GM18951 (cell line): ENCODE measurements around the gene OPN3.

Source experiments
- POLR2A ChIP-seq: IDR thresholded peaks from 4 replicates; pipeline ENCODE4 v1.6.1; 2011; ENCODE audit warnings: mild to moderate bottlenecking; ENCODE audit not compliant: insufficient read length, insufficient read depth; ENCODE audit errors: extremely low read depth
- in situ Hi-C: fragments of 300-500 bp; cut with MboI; formaldehyde crosslinking; loops from one replicate; pipeline ENCODE4 v1.12.0; 2022; ENCODE audit warnings: low sequenced_read_pairs, mixed read lengths, inconsistent platforms; ENCODE audit not compliant: unreplicated experiment

The OPN3 gene

DNA sequence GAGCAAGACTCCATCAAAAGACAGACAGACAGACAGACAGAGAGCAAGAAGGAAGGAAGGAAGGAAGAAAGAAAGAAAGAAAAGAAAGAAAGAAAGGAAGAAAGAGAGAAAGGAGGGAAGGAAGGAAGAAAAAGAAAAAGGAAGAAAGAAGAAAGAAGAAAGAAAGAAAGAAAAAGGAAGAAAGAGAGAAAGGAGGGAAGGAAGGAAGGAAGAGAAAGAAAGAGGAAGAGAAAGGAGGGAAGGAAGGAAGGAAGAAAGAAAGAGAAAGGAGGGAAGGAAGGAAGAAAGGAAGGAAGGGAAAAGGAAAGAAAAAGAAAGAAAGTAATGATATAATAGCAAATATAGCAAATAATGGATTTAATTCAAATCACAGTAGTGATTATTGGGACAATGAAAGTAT lies 32.7 kb downstream of the OPN3 start:
- in situ Hi-C loops, result loop anchor here (25.0 kb wide), 1 partner anchor 405 kb away; no protein-coding TSS in a partner anchor
- TF ChIP-seq POLR2A, result no peak

- TF ChIP-seq POLR2A, result no peak
- in situ Hi-C loops, result loop anchor here (25.0 kb wide), 1 partner anchor 406 kb away; no protein-coding TSS in a partner anchor
Measured at GRCh38 chr1:241606544-241606943, 33.6 kb downstream of the OPN3 start.

DNA sequence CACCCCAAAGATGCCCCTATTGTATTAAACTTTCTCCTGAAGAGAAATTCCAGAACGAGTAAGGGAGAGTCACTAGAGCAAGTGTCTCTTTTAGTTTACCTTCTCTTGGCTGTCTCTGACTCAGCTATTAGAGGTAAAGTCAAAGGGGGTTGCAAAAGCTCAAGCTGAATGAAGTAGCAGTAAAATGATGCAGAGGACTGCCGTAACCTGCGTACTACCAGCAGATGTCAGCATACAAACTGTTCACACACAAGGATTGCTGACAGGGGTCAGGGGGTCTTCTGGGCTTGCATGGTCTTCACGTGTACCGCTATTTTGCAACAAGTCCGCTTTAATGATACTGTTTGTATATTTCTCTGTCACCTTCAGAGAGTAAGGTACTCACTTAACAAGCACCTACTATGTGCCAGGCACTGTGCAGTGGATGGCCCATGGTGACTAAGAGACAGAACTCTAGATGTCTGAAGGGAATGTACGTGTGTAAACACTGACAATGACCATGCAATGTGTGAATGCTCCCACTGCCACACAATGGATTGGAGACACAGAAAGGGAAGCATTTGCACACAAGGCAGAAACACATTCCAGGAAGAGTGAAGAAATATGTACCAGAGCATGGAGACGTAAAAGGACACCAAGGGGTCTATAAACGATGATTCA lies 34.9 kb downstream of the OPN3 start:
- TF ChIP-seq POLR2A, result no peak
- in situ Hi-C loops, result loop anchor here (25.0 kb wide), 1 partner anchor 407 kb away; no protein-coding TSS in a partner anchor

DNA sequence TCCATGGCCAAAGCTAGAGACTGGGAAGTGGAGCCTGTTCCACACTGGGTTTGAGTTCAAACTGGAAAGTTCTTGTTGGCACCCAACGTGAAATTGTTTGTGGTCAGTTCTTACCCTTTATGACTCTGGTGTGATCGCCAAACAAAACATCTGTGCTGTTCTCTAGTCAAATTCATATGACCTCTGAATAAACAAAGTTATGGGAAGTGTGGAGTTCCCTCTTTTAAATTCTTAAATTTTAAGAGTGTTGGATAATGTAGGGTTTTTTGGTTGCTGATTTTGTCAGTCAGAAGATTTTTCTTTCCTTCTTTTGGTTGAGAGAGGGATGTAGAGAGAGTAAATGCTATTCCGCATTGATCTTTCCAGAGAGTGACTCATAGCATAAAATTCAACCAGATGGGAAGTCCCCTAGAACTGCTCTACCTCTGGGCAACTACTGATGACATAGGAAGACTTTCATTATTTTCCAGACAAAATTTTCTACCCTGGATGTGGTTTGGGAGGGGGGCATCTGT lies 36.4 kb downstream of the OPN3 start:
- in situ Hi-C loops, result loop anchor here (25.0 kb wide), 1 partner anchor 409 kb away; no protein-coding TSS in a partner anchor

DNA sequence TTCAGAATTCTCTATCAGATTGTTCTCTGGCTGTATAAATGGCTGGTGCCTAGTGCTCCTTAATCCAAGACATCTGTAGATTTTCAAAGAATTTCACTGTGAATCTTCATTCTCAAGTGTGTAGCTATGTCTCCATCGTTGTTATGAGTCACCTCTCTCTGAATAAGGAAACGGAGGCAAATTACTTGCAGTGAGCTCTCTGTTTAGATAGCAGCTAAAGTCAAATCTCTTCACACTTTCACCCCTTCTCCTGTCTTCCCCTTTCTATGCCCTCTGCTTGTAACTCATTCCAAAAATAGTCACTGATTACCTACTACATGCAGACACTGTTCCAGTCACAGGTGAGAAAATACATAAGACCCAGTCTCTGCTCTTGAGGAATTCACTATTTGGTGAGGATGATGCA lies 39.7 kb downstream of the OPN3 start:
- TF ChIP-seq POLR2A, result no peak
- in situ Hi-C loops, result loop anchor here (25.0 kb wide), 1 partner anchor 412 kb away; no protein-coding TSS in a partner anchor

More for the DNA sequence above, 36.4 kb downstream of the OPN3 start:
- no peak for TF ChIP-seq POLR2A

GRCh38 chr1:241598249-241598648 lies 41.9 kb downstream of the OPN3 start:
- in situ Hi-C loops, result no loop called here
- no peak for TF ChIP-seq POLR2A

GRCh38 chr1:241596633-241597032 lies 43.5 kb downstream of the OPN3 start:
- no peak for TF ChIP-seq POLR2A
- in situ Hi-C loops, result no loop called here

DNA sequence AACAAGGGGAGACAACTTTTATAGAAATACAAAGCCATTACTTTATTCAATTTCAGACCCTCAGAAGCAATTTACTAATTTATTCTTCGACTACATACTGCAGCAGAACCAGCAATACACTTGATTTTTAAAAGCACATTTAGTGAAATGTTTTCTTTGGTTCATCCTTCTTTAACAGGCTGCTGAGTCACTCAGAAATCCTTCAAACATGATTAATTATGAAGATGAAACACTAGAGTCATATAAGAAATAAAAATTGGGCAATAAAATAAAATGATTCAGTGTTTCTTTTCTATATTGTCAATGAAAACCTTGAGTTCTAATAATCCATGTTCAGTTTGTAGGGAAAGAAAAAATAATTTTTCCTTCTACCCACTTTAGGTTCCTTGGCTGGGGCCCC lies 47.0 kb downstream of the OPN3 start:
- TF ChIP-seq POLR2A, result no peak
- in situ Hi-C loops, result no loop called here

DNA sequence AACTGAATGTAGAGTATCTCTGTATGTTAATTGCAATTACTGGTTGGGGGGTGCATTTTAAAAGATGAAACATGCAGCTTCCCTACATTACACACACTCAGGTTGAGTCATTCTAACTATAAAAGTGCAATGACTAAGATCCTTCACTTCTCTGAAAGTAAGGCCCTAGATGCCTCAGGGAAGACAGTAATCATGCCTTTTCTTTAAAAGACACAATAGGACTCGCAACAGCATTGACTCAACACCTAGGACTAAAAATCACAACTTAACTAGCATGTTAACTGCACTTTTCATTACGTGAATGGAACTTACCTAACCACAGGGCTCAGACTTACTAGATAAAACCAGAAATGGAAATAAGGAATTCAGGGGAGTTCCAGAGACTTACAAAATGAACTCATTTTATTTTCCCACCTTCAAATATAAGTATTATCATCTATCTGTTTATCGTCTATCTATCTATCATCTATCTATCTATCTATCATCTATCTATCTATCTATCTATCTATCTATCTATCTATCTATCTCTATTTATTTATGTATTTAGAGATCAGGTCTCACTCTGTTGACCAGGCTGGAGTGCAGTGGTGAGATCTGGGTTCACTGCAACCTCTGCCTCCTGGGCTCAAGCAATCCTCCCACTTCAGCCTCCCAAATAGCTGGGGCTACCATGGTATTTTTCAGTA lies 47.8 kb downstream of the OPN3 start:
- TF ChIP-seq POLR2A, result no peak
- in situ Hi-C loops, result no loop called here

DNA sequence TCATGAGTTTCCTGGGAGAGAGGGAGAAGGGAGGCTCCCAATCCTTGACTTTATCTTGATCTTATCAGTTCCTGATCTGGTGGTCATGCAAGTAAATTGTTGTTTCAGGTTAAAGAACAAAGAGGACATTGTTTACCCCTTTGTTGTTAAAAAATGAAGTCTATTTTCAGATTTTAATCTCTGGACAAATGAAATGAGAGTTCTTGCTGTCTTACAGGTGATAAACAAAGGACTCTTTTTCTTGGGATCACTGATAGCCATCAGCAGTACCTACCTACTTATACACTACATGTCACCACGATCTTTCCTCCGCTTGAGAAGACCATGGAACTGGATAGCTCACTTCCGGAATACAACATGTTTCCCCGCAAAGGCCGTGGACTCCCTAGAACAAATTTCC lies 48.4 kb downstream of the OPN3 start:
- in situ Hi-C loops, result no loop called here
- TF ChIP-seq POLR2A, result no peak

GRCh38 chr1:241591317-241591716 lies 48.9 kb downstream of the OPN3 start:
- TF ChIP-seq POLR2A, result no peak
- in situ Hi-C loops, result no loop called here

DNA sequence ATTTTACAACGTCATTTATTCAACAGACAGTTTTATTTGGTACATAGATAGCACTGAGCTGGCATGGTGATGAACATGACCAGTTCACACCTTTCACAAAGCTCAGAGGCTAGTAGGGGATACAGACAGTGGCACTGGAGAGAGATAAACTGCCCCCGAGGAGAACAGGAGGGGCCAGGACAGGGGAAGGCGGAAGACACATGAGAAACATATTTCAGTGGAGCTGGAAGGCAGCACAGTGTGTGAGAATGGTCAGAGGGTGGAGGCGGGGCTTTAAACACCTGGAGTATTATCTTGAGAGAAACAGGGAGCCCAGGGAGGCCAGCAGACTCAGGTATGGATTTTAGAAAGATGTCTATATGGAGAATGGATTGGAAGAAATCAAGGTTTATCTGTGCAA lies 49.5 kb downstream of the OPN3 start:
- in situ Hi-C loops, result no loop called here
- no peak for TF ChIP-seq POLR2A

DNA sequence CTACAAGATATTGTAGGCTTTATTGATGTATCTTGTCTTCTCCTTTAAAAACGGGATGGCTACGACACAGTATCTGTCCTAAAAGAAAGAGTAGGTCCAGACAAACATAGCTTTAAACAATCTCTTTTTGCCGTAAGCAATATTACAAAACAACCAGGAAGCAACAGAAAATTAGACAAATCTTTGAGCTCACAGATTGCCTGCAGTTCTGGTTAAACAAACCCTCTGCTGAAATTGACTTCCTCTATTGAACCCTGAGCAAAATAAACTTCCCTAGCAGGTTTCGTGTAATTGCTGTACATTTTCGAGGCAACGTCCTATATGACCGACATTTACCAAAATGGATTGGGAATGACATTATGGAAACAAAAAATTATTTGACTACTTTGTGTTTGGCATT lies 50.6 kb downstream of the OPN3 start:
- TF ChIP-seq POLR2A, result no peak
- in situ Hi-C loops, result no loop called here
